DOHH2 (cell line): ENCODE results near the gene FSTL4.

Source experiments
- EZH2phosphoT487 ChIP-seq: fragments of 200-600 bp; sonication (generic); IDR thresholded peaks from 2 replicates; pipeline ENCODE4 v1.6.1; 2017; ENCODE audit warnings: borderline replicate concordance, mild to moderate bottlenecking, antibody characterized with exemption, low read length, moderate library complexity, mixed read lengths
- TF ChIP-seq, protein P1 (sequence below): fragments of 200-600 bp; sonication (generic); IDR thresholded peaks from one replicate; pipeline ENCODE4 v1.5.1; 2014; ENCODE audit warnings: antibody characterized with exemption, mild to moderate bottlenecking, low read depth, low read length; ENCODE audit not compliant: poor library complexity, severe bottlenecking

DNA sequence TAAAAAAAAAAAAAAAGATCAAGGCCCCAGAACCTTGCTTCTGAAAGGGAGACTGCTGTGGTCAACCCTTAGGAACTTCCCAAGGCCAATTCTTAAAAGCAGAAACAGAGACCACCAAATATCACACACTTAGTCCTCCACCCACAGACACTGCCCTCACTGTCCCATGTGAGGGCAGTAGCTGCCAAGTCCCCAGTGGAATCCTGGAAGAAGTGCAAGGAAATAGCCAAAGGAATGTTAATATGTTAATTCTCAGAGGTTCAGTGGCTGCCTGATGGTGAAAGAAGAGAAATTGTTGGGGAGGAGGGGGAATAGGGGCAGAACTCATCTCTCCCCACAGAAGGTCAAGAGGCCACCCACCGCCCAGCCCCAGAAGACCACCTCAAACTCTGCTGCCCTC lies 23.1 kb downstream of the FSTL4 start:
- TF ChIP-seq, protein P1, sequence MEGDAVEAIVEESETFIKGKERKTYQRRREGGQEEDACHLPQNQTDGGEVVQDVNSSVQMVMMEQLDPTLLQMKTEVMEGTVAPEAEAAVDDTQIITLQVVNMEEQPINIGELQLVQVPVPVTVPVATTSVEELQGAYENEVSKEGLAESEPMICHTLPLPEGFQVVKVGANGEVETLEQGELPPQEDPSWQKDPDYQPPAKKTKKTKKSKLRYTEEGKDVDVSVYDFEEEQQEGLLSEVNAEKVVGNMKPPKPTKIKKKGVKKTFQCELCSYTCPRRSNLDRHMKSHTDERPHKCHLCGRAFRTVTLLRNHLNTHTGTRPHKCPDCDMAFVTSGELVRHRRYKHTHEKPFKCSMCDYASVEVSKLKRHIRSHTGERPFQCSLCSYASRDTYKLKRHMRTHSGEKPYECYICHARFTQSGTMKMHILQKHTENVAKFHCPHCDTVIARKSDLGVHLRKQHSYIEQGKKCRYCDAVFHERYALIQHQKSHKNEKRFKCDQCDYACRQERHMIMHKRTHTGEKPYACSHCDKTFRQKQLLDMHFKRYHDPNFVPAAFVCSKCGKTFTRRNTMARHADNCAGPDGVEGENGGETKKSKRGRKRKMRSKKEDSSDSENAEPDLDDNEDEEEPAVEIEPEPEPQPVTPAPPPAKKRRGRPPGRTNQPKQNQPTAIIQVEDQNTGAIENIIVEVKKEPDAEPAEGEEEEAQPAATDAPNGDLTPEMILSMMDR = no peak
- TF ChIP-seq EZH2phosphoT487 = no peak
